ENCODE data around the gene RFC2.
"Not testable (repeated sequence)": the region's sequence is repeated elsewhere in the genome, so short reads cannot be mapped to it uniquely, and the experiment has no call there.

GRCh38 chr7:74206052-74206451, 48.1 kb downstream of the RFC2 start:
- TF ChIP-seq YY1 (tag by site-specific recombination; IDR thresholded peaks at IDR 0.05); CTCF (tag by site-specific recombination; IDR thresholded peaks at IDR 0.05); ZNF692 (tag by site-specific recombination; IDR thresholded peaks at IDR 0.05); ZNF121 (tag by site-specific recombination; IDR thresholded peaks at IDR 0.05); MEIS1 (CRISPR knock-in tag; IDR thresholded peaks at IDR 0.05; ENCODE audit: borderline replicate concordance); ZNF561 (tag by site-specific recombination; IDR thresholded peaks at IDR 0.05; ENCODE audit: borderline replicate concordance); ZNF660 (tag by site-specific recombination; IDR thresholded peaks at IDR 0.05); ZNF830 (tag by site-specific recombination; IDR thresholded peaks at IDR 0.05; ENCODE audit: low read depth); ZNF274 (IDR thresholded peaks at IDR 0.05; ENCODE audit: low read length); ZNF274 (tag by site-specific recombination; IDR thresholded peaks at IDR 0.05; ENCODE audit: borderline replicate concordance); ZNF112 (tag by site-specific recombination; IDR thresholded peaks at IDR 0.05); ZNF404 (tag by site-specific recombination; IDR thresholded peaks at IDR 0.05): not testable (repeated sequence)
- TF ChIP-seq, protein P1, sequence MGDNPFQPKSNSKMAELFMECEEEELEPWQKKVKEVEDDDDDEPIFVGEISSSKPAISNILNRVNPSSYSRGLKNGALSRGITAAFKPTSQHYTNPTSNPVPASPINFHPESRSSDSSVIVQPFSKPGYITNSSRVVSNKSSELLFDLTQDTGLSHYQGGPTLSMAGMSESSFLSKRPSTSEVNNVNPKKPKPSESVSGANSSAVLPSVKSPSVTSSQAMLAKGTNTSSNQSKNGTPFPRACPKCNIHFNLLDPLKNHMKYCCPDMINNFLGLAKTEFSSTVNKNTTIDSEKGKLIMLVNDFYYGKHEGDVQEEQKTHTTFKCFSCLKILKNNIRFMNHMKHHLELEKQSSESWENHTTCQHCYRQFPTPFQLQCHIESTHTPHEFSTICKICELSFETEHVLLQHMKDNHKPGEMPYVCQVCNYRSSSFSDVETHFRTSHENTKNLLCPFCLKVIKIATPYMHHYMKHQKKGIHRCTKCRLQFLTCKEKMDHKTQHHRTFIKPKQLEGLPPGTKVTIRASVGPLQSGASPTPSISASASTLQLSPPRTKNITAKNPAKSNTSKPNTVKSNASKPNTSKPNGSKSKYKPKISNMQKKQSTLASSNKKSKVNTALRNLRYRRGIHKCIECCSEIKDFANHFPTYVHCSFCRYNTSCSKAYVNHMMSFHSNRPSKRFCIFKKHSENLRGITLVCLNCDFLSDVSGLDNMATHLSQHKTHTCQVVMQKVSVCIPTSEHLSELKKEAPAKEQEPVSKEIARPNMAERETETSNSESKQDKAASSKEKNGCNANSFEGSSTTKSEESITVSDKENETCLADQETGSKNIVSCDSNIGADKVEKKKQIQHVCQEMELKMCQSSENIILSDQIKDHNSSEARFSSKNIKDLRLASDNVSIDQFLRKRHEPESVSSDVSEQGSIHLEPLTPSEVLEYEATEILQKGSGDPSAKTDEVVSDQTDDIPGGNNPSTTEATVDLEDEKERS (tag by site-specific recombination; IDR thresholded peaks at IDR 0.05), result not testable (repeated sequence)
- TF ChIP-seq, protein P2, sequence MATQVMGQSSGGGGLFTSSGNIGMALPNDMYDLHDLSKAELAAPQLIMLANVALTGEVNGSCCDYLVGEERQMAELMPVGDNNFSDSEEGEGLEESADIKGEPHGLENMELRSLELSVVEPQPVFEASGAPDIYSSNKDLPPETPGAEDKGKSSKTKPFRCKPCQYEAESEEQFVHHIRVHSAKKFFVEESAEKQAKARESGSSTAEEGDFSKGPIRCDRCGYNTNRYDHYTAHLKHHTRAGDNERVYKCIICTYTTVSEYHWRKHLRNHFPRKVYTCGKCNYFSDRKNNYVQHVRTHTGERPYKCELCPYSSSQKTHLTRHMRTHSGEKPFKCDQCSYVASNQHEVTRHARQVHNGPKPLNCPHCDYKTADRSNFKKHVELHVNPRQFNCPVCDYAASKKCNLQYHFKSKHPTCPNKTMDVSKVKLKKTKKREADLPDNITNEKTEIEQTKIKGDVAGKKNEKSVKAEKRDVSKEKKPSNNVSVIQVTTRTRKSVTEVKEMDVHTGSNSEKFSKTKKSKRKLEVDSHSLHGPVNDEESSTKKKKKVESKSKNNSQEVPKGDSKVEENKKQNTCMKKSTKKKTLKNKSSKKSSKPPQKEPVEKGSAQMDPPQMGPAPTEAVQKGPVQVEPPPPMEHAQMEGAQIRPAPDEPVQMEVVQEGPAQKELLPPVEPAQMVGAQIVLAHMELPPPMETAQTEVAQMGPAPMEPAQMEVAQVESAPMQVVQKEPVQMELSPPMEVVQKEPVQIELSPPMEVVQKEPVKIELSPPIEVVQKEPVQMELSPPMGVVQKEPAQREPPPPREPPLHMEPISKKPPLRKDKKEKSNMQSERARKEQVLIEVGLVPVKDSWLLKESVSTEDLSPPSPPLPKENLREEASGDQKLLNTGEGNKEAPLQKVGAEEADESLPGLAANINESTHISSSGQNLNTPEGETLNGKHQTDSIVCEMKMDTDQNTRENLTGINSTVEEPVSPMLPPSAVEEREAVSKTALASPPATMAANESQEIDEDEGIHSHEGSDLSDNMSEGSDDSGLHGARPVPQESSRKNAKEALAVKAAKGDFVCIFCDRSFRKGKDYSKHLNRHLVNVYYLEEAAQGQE (tag by site-specific recombination; IDR thresholded peaks at IDR 0.05), result not testable (repeated sequence)
